H1 (cell line): Measurements from ENCODE around the gene ZBTB38. TPM values are rescaled to one million over a fixed set of nuclear protein-coding genes. Genes with fewer than 3 reads are reported as not detected.

Experiments used
- MAFK ChIP-seq: IDR thresholded peaks from 2 replicates; pipeline ENCODE4 v1.6.1; 2012; ENCODE audit warnings: low read depth, mild to moderate bottlenecking, improper control_type of control experiment, low read length
- polyA plus RNA-seq, 7 experiments: library from polyadenylated mRNA; depleted of rRNA in 3 of 7; stranded (reverse) in 5 of 7; unstranded in 2 of 7; fragments of >200 nt in 5 of 7; fragments of 200-250 nt in 2 of 7; gene quantifications; 1 replicate in 5 of 7; 2 replicates in 1 of 7; 4 replicates in 1 of 7; pipeline versions ENCODE4 v1.2.1 to v1.2.3, GENCODE V29; 2011 to 2013; ENCODE audit warnings: missing spikeins in 2 of 7, mixed read lengths in 2 of 7
- total RNA-seq: library from RNA; stranded (reverse); fragmentation: NEBNext Ultra II Directional; extraction: Animal tissue kit (Norgen Biotek cat#: 25700); gene quantifications from 2 replicates; pipeline ENCODE4 v1.2.1, GENCODE V29; 2021

The ZBTB38 gene
- total and polyA plus RNA-seq, 2 of the 8 experiments (the other 6 are each of a cell fraction or from before 2014, with no cell fraction given): 4.4 to 10.5 TPM

DNA sequence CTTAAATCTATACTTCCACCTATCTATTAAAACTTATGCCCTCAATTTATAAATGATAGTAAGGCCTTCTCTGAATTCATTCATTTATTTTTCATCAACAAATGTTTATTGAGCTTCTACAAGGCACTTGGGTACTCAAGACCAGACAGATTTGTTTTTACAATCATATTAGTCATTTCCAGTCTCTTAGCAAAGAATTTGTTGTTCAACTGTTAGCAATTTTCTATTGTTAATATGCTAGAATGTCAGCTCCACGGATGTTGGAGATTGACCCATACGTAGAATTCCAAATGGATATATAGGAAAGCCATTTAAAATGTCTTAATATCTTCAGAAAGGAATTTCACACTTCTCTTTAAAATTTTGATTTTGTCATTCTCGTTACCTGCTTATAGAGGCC is 36.7 kb downstream of the ZBTB38 start (continued):
- no peak for TF ChIP-seq MAFK
